ENCODE results near the gene FAM181A. TPM values are rescaled to one million over a fixed set of nuclear protein-coding genes. Genes with fewer than 3 reads are reported as not detected.

FAM181A gene
- total and polyA plus RNA-seq, 10 of the 15 experiments (the other 5 are each of a cell fraction or from before 2014, with no cell fraction given) = not detected

- ChIA-PET SMC1A (ENCODE audit: uncharacterized antibody, unreplicated experiment) (interaction anchor here (1.4 to 20.2 kb wide), 7 partner anchors 8 to 29 kb away, joined by 5 to 409 read pairs (median 30); partner anchors contain the start of genes ASB2 and CCDC197), CTCF (interaction anchor here (0.7 to 20.8 kb wide), 11 partner anchors 9 to 169 kb away, joined by 3 to 399 read pairs (median 14); partner anchors contain the start of gene CCDC197), RAD21 (ENCODE audit: unreplicated experiment) (interaction anchor here (0.5 to 16.9 kb wide), 8 partner anchors 8 to 31 kb away, joined by 3 to 324 read pairs (median 30); partner anchors contain the start of genes ASB2 and CCDC197), POLR2A (interaction anchor here (0.9 to 6.4 kb wide), 6 partner anchors 9 to 31 kb away, joined by 3 to 128 read pairs (median 11); no protein-coding TSS in a partner anchor)
- WGBS (ENCODE audit: insufficient coverage, insufficient replicate concordance, low lambda C conversion rate, missing lambda C conversion rate) = 68% methylated on average over 12 of the region's 12 CpGs
- H3K4me1 ChIP-seq (ENCODE audit: control insufficient read depth, insufficient read depth, low read length) = peaks cover 92% of the 10 kb centered on the region
- FAIRE-seq (no peak), ATAC-seq (0 out of 3 replicates have a peak, but pooled peaks have one; percentile 0), DNase-seq (ENCODE audit: low read depth, low spot score) (no peak)
- no peaks in the 10 kb centered on the region; the same call in 1 of the 3 replicates for H3K9me3 ChIP-seq (replicated peaks; ENCODE audit: control insufficient read depth, insufficient read depth, low read length)
- H3K27me3 ChIP-seq (replicated peaks in 1 of 2; ENCODE audit: control insufficient read depth in 2 of 2, insufficient read depth in 2 of 2, low read length in 1 of 2) = no peaks in the 10 kb centered on the region
- no peak overlapping the region for H2AFZ ChIP-seq (ENCODE audit: control insufficient read depth, low read depth, low read length)
- no peaks in the 10 kb centered on the region for H3K79me2 ChIP-seq (ENCODE audit: control insufficient read depth, insufficient read depth, low read length)
- BruUV-seq (replicated peaks) = no TSS peak
- intact Hi-C loops (cut with micrococcal nuclease; ENCODE audit: unreplicated experiment) (no loop called here), in situ Hi-C loops (cut with MboI) (loop anchor here (25.0 kb wide), 2 partner anchors 1207 to 1693 kb away; no protein-coding TSS in a partner anchor)
- H3K4me2 ChIP-seq (ENCODE audit: control insufficient read depth, insufficient read depth) = 0 out of 2 replicates have a peak overlapping the region, but pooled peaks have one; percentile 14
- H3K36me3 ChIP-seq (ENCODE audit: control insufficient read depth in 2 of 2, insufficient read depth in 2 of 2, low read length in 1 of 2) = no peaks in the 10 kb centered on the region
- H4K20me1 ChIP-seq (ENCODE audit: control insufficient read depth, insufficient read depth) = no peaks in the 10 kb centered on the region
- peak overlapping the region; percentile 82; the same call in 1 of the 2 replicates for H3K27ac ChIP-seq (ENCODE audit: control insufficient read depth, insufficient read depth)
- H3K9ac ChIP-seq (ENCODE audit: control insufficient read depth, insufficient read depth, low read length) = peak overlapping the region; percentile 12; the same call in 1 of the 2 replicates
- H3K4me3 ChIP-seq = no peak overlapping the region
- TF ChIP-seq EGR1 (IDR thresholded peaks at IDR 0.05; ENCODE audit: borderline replicate concordance in 1 of 2, low read depth in 2 of 2, low read length in 2 of 2) (peak in 1 of 2 experiments; percentile 9; a peak in 1 of 3 replicates), MEF2A (IDR thresholded peaks at IDR 0.05; ENCODE audit: insufficient read depth, low read depth, low read length) (0 out of 2 replicates have a peak, but pooled peaks have one; percentile 12), IKZF1 (conservative IDR thresholded peaks at IDR 0.05) (peak; percentile 51; the same call in 1 of the 2 replicates), CREM (IDR thresholded peaks at IDR 0.05; ENCODE audit: low read depth) (peak; percentile 58; the same call in 1 of the 2 replicates), MLLT1 (IDR thresholded peaks at IDR 0.05) (0 out of 2 replicates have a peak, but pooled peaks have one; percentile 19), CHD2 (IDR thresholded peaks at IDR 0.05; ENCODE audit: borderline replicate concordance, low read depth, low read length) (no peak), IRF4 (IDR thresholded peaks at IDR 0.05; ENCODE audit: low read depth, low read length) (peak; percentile 4; the same call in 1 of the 2 replicates), ZBTB4 (CRISPR knock-in tag; IDR thresholded peaks at IDR 0.05) (no peak), IKZF2 (IDR thresholded peaks at IDR 0.05) (0 out of 4 replicates have a peak, but pooled peaks of 1 of the 2 experiments have one; percentile 28), YY1 (IDR thresholded peaks at IDR 0.05; ENCODE audit: low read depth, low read length) (peak; percentile 86), EED (IDR thresholded peaks at IDR 0.05; ENCODE audit: low read depth) (peak; percentile 81), PAX5 (IDR thresholded peaks at IDR 0.05; ENCODE audit: borderline replicate concordance, low read depth, low read length) (peak; percentile 57; the same call in 1 of the 2 replicates), PKNOX1 (IDR thresholded peaks at IDR 0.05) (no peak)
Observed at GRCh38 chr14:93969082-93969828, 42.1 kb downstream of the FAM181A start.
